ENCODE measurements around the gene ZNF407.

Gene ZNF407

GRCh38 chr18:74826572-74826971 is 228.9 kb downstream of the ZNF407 start:
- no peaks in the 10 kb centered on the region for H3K27me3 ChIP-seq (ENCODE audit: control insufficient read depth, insufficient read depth, low read length)
- H3K4me3 ChIP-seq (ENCODE audit: low read depth, low read length) = no peak overlapping the region
- no peak overlapping the region for H2AFZ ChIP-seq
- no peaks in the 10 kb centered on the region for H3K9me3 ChIP-seq (ENCODE audit: control insufficient read depth, low read length)
- no peak overlapping the region for H3K4me2 ChIP-seq (ENCODE audit: low read length)
- no peak for TF ChIP-seq CTCF (IDR thresholded peaks at IDR 0.05)
- no peak overlapping the region for H3K9ac ChIP-seq
- peaks cover under 1% of the 10 kb centered on the region for H3K4me1 ChIP-seq
- H3K36me3 ChIP-seq (ENCODE audit: control insufficient read depth, insufficient read depth, low read length) = no peaks in the 10 kb centered on the region
- H3K27ac ChIP-seq = no peak overlapping the region
- no peaks in the 10 kb centered on the region for H3K79me2 ChIP-seq

GRCh38 chr18:74828200-74828599 is 230.5 kb downstream of the ZNF407 start:
- Histone ChIP-seq H3K4me3 (ENCODE audit: low read depth, low read length) (no peak overlapping the region), H3K4me1 (peaks cover 4% of the 10 kb centered on the region), H3K36me3 (ENCODE audit: control insufficient read depth, insufficient read depth, low read length) (no peaks in the 10 kb centered on the region), H3K9ac (no peak overlapping the region), H3K9me3 (ENCODE audit: control insufficient read depth, low read length) (no peaks in the 10 kb centered on the region), H3K27ac (no peak overlapping the region), H3K4me2 (ENCODE audit: low read length) (no peak overlapping the region), H3K79me2 (no peaks in the 10 kb centered on the region), H3K27me3 (ENCODE audit: control insufficient read depth, insufficient read depth, low read length) (no peaks in the 10 kb centered on the region), H2AFZ (no peak overlapping the region)
- no peak for TF ChIP-seq CTCF (IDR thresholded peaks at IDR 0.05)

GRCh38 chr18:74831571-74832250 is 234.0 kb downstream of the ZNF407 start:
- Histone ChIP-seq H3K9me3 (ENCODE audit: control insufficient read depth, low read length) (no peaks in the 10 kb centered on the region), H3K9ac (no peak overlapping the region), H3K27me3 (ENCODE audit: control insufficient read depth, insufficient read depth, low read length) (no peaks in the 10 kb centered on the region), H2AFZ (no peak overlapping the region), H3K4me3 (ENCODE audit: low read depth, low read length) (no peak overlapping the region), H3K79me2 (no peaks in the 10 kb centered on the region), H3K4me2 (ENCODE audit: low read length) (no peak overlapping the region), H3K36me3 (ENCODE audit: control insufficient read depth, insufficient read depth, low read length) (no peaks in the 10 kb centered on the region), H3K27ac (no peak overlapping the region), H3K4me1 (peaks cover 4% of the 10 kb centered on the region)
- no peak for TF ChIP-seq CTCF (IDR thresholded peaks at IDR 0.05)

- Histone ChIP-seq H3K27me3 (ENCODE audit: control insufficient read depth, insufficient read depth, low read length) (no peaks in the 10 kb centered on the region), H3K4me2 (ENCODE audit: low read length) (no peak overlapping the region), H3K79me2 (no peaks in the 10 kb centered on the region), H2AFZ (no peak overlapping the region), H3K27ac (no peak overlapping the region), H3K9me3 (ENCODE audit: control insufficient read depth, low read length) (no peaks in the 10 kb centered on the region), H3K4me1 (peaks cover 4% of the 10 kb centered on the region), H3K9ac (no peak overlapping the region), H3K36me3 (ENCODE audit: control insufficient read depth, insufficient read depth, low read length) (no peaks in the 10 kb centered on the region), H3K4me3 (ENCODE audit: low read depth, low read length) (no peak overlapping the region)
- no peak for TF ChIP-seq CTCF (IDR thresholded peaks at IDR 0.05)
Measured at GRCh38 chr18:74832381-74832780, 234.7 kb downstream of the ZNF407 start.

- no peaks in the 10 kb centered on the region for H3K27me3 ChIP-seq (ENCODE audit: control insufficient read depth, insufficient read depth, low read length)
- H3K4me1 ChIP-seq = peaks cover 4% of the 10 kb centered on the region
- no peak overlapping the region for H3K4me3 ChIP-seq (ENCODE audit: low read depth, low read length)
- H3K36me3 ChIP-seq (ENCODE audit: control insufficient read depth, insufficient read depth, low read length) = no peaks in the 10 kb centered on the region
- H3K79me2 ChIP-seq = no peaks in the 10 kb centered on the region
- no peaks in the 10 kb centered on the region for H3K9me3 ChIP-seq (ENCODE audit: control insufficient read depth, low read length)
- H3K4me2 ChIP-seq (ENCODE audit: low read length) = no peak overlapping the region
- H2AFZ ChIP-seq = no peak overlapping the region
- H3K9ac ChIP-seq = no peak overlapping the region
- H3K27ac ChIP-seq = no peak overlapping the region
- no peak for TF ChIP-seq CTCF (IDR thresholded peaks at IDR 0.05)
Measured at GRCh38 chr18:74832999-74833398, 235.3 kb downstream of the ZNF407 start.

Data from parathyroid adenoma (tissue), 2 donors.